Gastrocnemius medialis (tissue), 4 donors: Measurements from ENCODE around the gene TM2D1.

Experiments
- POLR2A ChIP-seq, 2 donors: fragments of 450-650 bp; IDR thresholded peaks; one replicate each; pipeline ENCODE4 v1.6.1; 2017; ENCODE audit warnings: antibody characterized with exemption in 2 of 2, mild to moderate bottlenecking in 2 of 2, moderate library complexity in 2 of 2
- TF ChIP-seq, protein P1 (sequence below), 5 experiments: fragments of 450-650 bp in 3 of 5; fragments of 200-600 bp in 2 of 5; sonication (generic) in 2 of 5; IDR thresholded peaks in 4 of 5; conservative IDR thresholded peaks in 1 of 5; 1 replicate in 4 of 5; 2 replicates in 1 of 5; pipeline ENCODE4 v1.5.1; 2016 to 2019; ENCODE audit warnings: antibody characterized with exemption in 5 of 5, mild to moderate bottlenecking in 3 of 5, moderate library complexity in 3 of 5

DNA sequence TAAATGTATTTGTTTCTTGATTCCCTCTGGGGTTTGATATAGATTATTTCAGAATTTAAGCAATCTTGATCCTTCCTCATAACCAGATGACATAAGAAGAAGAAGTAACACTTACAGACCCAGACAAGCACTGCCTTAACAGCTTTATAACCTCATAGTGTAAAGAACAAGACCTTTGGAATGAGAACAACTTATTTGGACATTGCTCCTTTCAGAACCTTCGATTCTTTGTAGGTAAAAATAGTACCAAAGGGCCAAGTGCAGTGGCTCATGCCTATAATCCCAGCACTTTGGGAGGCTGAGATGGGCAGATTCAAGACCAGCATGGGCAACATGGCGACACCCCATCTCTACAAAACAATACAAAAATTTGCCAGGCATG lies 15.0 kb downstream of the TM2D1 start:
- TF ChIP-seq, protein P1, sequence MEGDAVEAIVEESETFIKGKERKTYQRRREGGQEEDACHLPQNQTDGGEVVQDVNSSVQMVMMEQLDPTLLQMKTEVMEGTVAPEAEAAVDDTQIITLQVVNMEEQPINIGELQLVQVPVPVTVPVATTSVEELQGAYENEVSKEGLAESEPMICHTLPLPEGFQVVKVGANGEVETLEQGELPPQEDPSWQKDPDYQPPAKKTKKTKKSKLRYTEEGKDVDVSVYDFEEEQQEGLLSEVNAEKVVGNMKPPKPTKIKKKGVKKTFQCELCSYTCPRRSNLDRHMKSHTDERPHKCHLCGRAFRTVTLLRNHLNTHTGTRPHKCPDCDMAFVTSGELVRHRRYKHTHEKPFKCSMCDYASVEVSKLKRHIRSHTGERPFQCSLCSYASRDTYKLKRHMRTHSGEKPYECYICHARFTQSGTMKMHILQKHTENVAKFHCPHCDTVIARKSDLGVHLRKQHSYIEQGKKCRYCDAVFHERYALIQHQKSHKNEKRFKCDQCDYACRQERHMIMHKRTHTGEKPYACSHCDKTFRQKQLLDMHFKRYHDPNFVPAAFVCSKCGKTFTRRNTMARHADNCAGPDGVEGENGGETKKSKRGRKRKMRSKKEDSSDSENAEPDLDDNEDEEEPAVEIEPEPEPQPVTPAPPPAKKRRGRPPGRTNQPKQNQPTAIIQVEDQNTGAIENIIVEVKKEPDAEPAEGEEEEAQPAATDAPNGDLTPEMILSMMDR (IDR thresholded peaks at IDR 0.05 in 4 of 5, conservative IDR thresholded peaks at IDR 0.05 in 1 of 5) = no peak
- TF ChIP-seq POLR2A (IDR thresholded peaks at IDR 0.05) = no peak
